ENCODE measurements around the gene NRDE2. TPM values are rescaled to one million over a fixed set of nuclear protein-coding genes. Genes with fewer than 3 reads are reported as not detected.
A peak's percentile ranks its signal among the peaks of the same experiment; 100 is the strongest.
"Not testable (repeated sequence)": the region's sequence is repeated elsewhere in the genome, so short reads cannot be mapped to it uniquely, and the experiment has no call there.

NRDE2 gene
- polyA plus RNA-seq, 4 donors, result 20.4 to 25.3 (median 22.7) TPM

DNA sequence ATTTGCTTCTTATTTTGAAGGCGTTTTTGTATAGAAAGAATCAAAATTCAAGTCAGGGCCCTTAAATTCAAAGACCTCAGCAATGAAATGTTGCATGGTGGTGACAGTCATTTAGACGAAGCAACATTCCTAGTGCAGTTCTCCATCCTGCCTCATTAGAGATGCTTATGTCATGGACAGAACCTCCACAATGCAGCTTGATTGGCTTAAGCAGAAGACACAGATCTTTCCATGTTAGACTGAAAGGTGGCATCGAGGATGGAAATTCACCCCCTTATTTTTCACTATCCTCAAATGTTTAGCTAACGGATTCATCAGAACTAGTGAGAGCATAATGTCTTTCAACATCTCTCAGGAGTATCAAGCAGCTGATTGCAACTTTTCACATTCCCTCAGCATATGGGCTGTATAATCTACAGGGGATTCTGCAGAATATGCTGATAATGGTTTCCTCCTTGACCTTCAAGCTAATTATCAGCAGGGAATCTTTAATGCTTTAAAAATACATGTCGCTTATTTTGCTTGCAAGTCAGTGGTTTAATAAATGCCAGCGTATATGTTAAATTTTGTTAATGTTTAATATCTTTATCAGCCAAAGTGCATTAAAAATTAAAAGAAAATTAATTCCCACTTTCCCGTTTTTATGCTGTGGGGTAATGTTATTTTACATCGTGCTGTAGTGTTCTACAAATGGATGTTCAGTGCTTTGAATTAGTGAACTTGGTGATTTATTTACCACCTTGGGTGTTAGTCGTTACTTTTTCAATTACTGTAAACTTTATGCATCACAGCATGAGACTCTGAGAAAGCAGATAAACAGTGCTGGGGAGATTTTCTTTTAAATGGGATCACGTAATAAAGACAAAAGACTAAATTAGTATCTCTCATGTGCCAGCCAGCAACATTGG, 12.8 kb upstream of the NRDE2 start:
- no peak for DNase-seq (ENCODE audit: low read depth in 4 of 4, low spot score in 2 of 4)

DNA sequence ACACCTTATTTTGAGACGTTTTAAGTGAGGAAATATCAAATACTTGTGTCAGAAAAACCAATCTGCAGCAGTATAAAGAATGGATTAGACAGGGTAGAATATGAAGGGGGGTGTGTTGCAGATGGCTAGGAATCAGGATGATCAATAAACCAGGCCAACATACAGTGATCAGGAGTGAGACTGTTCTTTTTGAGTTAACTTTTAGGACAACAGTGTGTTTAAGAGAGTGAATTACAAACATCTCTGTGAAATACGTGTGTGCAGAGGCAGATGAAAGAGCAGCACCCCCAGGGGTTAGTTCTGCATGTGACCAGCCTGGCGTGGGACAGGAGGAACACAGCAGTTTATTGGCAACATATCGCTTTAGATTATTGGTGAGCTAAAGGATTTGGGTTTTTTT, 10.6 kb upstream of the NRDE2 start:
- DNase-seq (ENCODE audit: low read depth in 4 of 4, low spot score in 2 of 4), result no peak

DNA sequence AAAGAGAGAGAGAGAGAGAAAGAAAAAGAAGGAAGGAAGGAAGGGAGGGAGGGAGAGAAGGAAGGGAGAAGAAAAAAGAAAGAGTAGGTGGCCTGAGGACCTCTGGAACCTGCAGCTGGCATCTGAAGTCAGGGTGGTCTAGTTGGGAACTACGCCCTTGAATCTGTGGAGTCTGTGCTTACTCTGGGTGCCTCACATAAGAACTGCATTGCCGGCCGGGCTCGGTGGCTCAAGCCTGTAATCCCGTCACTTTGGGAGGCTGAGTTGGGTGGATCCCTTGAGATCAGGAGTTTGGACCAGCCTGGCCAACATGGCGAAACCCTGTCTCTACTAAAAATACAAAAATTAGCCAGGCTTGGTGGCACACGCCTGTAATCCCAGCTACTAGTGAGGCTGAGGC, 10.0 kb upstream of the NRDE2 start:
- DNase-seq (ENCODE audit: low read depth in 4 of 4, low spot score in 2 of 4), result no peak

DNA sequence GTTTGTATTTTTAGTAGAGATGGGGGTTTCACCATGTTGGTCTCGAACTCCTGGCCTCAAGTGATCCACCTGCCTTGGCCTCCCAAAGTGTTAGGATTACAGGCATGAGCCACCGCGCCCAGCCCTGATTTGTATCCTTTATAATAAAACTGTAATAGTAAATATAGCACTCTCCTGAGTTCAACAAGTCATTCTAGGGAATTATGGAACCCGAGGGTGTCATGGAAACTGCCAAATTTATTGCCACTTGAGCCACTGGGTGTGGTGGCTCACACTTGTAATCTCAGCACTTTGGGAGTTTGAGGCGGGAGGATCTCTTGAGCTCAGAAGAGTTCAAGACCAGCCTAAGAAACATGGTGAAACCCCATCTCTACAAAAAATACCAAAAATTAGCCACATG, 9.5 kb upstream of the NRDE2 start:
- DNase-seq (ENCODE audit: low read depth in 4 of 4, low spot score in 2 of 4), result not testable (repeated sequence)

DNA sequence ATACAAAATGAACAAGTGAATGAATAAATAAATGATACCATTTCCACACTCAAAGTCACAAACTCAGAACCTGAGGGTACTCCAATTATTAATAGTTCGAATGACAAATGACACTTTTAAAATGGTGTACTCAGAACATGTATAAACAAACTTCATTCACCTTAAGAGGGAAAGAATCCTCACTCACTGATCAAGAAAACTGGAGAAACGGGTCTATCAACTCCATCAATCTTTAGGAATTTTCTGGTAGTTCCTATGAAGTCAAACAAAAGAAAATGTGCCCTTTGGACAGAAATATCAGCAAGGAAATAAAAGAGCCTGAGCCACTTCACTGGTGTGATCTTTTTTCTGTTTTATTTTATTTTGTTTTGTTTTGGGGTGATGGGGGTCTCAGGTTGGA, 5.2 kb upstream of the NRDE2 start:
- DNase-seq (ENCODE audit: low read depth in 4 of 4, low spot score in 2 of 4), result no peak

DNA sequence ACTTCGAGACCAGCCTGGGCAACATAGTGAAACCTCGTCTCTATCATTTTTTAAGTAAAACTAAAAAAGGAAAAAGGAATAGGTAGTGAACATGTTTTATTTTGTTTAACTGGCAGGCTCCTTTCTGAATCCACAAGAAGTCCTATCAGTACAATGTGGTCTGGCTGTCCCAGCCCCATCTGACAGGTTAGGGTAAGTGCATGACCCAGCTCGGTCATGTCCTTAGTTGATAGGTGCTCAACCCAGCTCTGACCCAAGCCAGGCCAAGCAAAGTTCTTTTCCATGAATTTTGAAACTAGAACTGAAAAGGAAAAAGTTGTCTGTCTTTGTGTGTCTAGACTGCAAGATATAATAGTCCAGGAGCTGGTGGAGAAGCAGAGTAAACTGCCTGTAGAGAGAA, 4.7 kb upstream of the NRDE2 start:
- DNase-seq (ENCODE audit: low read depth in 4 of 4, low spot score in 2 of 4), result no peak

DNA sequence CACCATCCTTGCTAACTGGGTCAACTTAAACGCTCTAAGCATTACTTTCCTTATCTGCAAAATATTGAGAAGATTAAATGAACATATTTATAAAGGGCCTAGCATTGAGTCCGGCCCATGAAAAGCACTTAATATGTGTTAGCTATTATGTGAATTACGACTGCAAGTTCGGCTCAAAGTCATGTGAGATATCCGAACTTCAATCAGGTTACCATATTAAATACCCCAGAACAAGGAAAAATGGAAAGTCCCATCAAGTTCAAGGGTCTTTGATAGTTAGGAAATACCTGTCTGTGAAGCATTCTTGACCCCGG, 487 bp upstream of the NRDE2 start:
- DNase-seq (ENCODE audit: low read depth in 4 of 4, low spot score in 2 of 4), result no peak

DNA sequence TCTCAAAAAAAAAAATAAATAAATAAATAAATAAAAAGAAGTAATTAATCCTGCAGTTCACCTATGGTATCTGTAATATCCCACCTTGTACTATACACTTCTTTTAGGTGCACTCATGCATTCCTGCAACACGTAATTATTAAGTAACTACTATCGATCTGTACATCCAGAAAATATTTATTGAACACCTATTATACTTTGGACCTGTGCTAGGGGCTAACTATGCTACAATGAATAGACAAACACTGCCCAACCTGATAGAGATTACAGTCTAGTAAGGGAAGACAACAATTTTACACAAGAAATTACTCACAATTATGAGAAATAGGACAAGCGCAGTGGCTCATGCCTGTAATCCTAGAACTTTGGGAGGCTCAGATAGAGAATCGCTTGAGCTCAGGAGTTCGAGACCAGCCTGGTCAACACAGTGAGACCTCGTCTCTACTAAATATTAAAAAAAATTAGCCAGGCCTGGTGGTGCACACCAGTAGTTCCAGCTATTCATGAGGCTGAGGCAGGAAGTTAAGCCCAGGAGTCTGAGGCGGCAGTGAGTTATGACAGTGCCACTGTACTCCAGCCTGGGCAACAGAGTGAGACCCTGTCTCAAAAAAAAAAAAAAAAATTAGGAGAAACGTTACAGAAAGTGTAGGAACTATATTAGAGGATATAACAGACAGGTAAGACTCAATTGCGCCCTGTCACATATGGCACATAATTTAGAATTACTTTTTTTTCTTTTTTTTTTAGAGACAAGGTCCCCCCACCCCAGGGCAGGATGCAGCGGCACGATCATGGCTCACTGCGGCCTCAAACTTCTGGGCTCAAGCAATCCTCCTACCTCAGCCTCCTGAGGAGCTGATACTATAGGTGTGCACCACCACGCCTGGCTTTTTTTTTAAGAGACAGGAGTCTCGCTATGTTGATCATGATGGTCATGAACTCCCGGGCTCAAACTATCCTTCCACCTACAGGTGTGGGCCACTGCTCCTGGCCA, 1.2 kb downstream of the NRDE2 start:
- no peak for DNase-seq (ENCODE audit: low read depth in 4 of 4, low spot score in 2 of 4)

DNA sequence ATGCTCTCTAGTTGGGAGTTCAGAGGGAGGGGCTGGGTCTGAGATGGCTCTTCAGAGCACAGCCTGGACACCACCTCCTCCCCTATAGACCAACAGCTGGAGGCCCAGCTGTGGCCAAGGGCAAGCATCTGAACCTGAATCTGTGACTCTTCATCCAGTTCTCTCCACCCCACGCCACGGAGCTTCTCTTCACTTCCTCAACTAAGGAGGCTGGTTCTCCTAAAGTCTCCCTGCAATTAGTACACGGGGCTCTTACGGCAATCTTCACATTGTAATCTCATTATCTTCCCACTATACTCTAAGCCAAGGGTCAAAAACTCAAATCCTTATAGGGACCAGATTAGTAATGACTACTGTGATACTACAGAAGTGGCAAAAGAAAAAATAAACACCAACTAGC, 9.8 kb downstream of the NRDE2 start:
- no peak for DNase-seq (ENCODE audit: low read depth in 4 of 4, low spot score in 2 of 4)

DNA sequence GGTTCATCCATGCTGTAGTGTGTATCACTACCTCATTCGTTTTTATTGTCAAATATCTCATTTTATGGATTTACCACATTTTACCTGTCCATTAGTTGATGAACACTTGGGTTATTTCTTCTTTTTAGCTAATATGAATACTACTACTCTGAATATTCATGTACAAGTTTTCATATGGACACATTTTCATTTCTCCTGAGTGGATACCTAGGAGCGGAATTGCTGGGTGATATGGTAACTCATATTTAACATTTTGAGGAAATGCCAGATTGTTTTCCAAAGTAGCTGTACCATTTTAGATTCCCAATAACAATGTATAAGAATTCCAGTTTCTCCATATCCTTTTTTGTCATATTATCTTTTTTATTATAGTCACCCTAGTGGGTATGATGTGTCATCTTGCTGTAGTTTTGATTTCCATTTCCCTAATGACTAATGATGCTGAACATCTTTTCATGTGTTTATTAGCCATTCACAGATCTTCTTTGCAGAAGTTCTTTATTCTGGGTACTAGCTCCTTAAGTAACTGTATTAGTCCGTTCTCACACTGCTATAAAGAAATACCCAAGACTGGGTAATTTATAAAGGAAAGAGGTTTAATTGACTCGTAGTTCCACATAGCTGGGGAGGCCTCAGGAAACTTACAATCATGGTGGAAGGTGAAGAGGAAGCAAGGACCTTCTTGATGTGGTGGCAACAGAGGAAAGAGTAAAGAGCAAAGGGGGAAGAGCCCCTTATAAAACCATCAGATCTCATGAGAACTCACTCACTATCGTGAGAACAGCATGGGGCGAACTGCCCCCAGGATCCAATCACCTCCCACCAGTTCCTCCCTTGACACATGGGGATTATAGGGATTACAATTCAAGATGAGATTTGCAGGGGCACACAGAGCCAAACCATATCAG, 11.9 kb downstream of the NRDE2 start:
- no peak for DNase-seq (ENCODE audit: low read depth in 4 of 4, low spot score in 2 of 4)

DNA sequence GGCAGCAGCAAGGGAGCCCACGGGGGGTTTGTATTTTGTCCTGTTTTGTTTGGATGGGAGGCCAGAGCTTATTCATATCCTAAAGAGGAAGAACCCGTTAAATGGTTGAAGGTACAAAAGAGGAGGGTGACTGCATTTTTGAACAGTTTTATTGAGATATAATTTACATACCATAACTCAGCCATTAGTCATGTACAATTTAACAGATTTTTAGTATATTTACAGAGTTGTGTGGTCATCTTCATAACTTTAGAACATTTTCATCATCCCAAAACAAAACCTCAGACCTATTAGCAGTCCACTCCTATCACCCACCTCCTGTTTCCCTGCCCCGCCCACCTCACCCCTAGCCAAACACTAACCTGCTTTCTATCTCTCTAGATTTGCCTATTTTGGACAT, 12.6 kb downstream of the NRDE2 start:
- no peak for DNase-seq (ENCODE audit: low read depth in 4 of 4, low spot score in 2 of 4)

DNA sequence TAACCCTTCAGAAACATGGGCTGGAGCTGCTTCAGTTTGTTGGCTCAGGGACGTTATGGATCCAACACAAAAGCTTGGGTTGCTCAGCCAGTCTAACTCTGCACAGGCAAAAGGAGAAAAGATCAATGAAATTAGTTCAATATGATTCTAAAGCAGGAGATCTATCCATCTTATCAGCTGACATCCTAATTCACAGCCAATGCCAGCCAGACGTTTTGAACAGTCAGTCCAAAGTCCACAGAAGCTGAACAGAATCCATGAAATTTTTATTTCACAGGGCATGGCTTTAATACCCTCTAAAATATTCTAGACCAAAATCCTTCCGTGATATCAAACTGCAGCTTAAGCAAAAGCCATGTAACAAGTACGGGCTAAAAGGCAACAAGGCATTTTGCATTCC, 13.7 kb downstream of the NRDE2 start:
- DNase-seq (ENCODE audit: low read depth in 4 of 4, low spot score in 2 of 4), result no peak

DNA sequence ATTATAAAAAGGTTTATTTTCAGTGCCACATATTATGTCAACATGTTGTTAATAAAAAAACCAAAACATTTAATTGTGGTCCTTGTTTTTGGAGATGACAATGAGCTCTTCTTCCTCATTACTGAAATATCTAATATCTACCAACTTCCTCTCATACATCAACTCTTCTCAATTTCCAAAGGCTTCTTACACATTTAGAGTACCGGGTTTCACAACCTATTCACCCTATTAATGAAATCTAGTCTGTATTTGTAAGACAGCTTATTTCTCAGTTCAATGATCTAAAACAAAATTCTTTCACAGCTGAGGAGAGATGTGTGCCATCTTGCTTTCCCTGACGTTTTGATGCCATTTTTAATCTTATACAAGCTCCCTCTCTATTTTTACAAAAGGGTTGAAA, 14.5 kb downstream of the NRDE2 start:
- DNase-seq (ENCODE audit: low read depth in 4 of 4, low spot score in 2 of 4), result no peak

DNA sequence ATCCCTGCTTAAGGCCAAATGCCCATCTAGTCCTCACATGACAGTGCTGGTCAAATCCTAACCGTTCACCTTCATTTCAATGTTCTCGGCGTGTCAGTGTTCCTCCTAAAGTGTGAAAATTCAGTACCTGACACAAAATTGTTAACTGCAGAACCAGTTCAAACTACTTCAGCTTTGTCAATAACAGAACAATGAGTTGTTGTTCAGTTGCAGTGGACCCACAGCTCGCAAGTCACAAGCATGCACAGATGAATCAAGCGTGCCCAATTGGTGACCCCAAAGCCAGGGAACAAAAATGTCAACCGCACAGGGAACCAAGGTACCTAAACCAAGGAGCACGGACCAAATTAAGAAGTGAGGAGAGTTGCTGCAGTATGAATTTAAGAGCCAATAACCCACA, 23.2 kb downstream of the NRDE2 start:
- no peak for DNase-seq (ENCODE audit: low read depth in 4 of 4, low spot score in 2 of 4)

DNA sequence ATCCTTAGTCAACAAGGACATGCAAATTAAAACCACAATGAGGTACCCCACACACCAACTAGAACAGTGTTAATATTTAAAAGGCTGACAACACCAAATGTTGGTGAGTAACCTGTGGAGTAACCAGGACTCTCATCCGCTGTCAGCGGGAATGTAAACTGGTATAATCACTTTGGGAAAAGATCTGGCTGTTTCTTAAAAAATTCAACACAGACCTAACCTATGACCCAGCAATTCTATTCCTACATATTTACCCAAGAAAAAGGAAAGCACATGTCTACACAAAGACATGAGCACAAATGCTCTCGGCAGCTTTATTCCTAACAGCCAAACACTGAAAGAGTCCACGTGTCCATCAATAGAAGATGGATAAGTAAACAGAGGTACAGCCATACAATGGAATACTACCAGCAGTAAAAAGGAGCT, 26.6 kb downstream of the NRDE2 start:
- no peak for DNase-seq (ENCODE audit: low read depth in 4 of 4, low spot score in 2 of 4)

DNA sequence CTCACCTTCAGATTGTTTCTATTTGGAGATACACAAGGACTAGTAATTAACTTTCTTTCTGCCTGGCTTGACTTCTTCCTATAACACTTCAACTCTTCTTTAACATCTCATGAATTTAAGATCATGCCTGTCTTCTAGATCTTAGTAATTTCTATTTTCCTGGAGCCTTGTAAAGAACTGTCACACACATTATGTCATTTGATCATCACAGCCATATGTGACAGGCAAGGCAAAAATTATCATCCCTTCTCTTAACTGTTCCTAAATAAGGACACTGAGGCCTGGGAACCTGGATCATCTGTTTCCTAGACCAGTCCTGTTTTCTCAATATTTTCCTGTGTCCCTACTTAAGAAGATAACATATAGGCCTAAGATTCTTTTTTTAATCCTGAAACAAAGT, 27.2 kb downstream of the NRDE2 start:
- no peak for DNase-seq (ENCODE audit: low read depth in 4 of 4, low spot score in 2 of 4)

DNA sequence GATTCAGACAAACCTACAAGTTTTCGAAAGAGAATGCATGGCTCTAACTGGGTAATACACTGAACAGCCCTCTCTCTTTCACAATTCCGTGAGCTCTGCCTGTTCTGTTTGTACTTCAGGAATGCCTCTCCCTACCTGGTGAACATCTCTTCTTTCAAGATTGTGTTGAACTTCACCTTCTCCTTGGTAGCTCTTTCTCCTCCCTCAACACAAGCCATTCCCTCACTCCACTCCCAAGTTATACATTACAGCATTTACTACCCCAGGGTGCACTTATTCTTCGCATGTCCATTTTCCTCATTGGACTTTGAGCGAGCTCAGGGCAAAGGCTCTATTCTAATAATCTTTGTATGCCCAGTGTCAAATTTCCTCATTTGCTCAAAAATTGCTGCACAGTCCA, 28.3 kb downstream of the NRDE2 start:
- DNase-seq (ENCODE audit: low read depth in 4 of 4, low spot score in 2 of 4), result no peak

DNA sequence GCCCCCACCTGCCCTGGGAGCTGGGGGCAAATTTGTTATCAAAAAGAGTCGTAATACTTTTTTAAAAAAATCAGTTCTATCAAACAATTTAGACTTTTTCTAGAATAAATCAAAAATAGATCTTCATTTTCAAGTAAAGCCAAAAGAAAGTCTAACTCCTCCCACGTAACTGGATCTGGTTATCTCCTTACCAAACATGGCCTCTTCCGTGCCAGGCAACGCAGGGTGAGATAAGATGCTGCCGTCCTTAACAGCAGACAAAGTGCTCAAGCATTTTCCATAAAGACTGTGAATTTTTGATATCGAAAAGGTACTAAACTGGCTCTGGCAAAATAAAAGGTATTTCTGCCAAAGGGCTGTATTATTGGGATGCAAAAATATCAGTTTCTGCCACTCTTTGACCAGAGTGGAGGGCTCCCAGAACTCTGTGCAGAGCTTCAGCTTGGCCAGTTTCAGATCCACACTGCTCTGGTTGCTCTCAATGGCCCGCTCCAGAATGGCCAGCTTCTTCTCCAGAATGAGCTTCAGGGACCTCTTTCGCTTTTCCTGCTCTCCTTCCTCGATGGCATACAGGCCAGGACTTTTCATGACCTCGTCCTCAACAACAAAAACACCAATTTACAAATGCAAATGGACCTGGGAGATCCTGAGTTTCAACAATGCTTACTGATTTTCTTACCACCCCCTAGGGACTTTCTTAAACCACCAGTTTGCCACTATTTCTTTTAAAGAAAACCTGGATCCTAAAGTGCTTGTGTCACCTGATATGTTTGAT, 29.0 kb downstream of the NRDE2 start:
- DNase-seq (ENCODE audit: low read depth in 4 of 4, low spot score in 2 of 4), result no peak

DNA sequence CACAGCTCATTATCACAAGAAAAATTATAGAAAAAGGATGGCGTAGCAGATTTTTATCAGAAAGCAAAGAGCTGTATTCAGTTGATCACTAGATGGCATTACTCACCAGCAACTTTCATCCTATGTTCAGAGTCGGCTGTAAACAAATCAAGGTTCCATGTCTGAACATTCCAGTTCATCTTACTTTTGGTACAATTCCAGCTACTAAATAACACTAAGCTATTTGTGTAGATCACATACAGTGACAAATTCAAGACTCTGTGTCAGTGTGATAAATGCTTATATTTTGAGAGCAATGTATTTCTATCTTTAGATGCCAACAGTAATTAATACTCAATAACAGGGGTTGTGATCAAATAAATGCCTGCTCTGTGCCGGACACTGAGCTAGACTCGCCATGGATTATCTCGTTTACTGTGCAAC, 30.1 kb downstream of the NRDE2 start:
- DNase-seq (ENCODE audit: low read depth in 4 of 4, low spot score in 2 of 4), result peak in 3 of 4 donors; percentile 13 to 41 (median 41)

DNA sequence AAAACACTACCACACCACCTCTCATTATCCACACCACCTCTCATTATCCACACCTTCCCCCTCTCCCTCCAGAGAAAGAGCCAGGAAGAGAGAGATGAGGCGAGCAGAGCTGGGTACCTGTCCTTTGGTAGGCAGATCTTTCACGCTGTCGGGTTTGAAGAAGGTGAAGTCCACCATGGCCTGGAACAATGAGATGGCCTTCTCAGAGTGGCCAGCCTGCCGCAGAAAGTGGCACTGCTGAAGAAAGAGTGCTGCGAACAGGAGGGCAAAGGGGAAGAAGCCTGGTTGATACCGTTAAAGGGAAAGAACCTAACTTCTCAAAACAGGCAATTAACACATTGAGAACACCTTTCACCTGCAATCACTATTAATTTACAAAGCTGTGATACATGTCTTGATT, 30.6 kb downstream of the NRDE2 start:
- no peak for DNase-seq (ENCODE audit: low read depth in 4 of 4, low spot score in 2 of 4)
